Measurements from ENCODE around the gene PLK3.

GRCh38 chr1:44786138-44786840 lies 13.9 kb upstream of the PLK3 start:
- TF ChIP-seq CTCF (IDR thresholded peaks at IDR 0.05) = peak; percentile 98 to 100 (median 99)
- peak in 1 of 2 donors; percentile 14 for TF ChIP-seq POLR2A (IDR thresholded peaks at IDR 0.05)
- peak in 1 of 2 donors; percentile 51 for TF ChIP-seq EP300 (IDR thresholded peaks at IDR 0.05)
